ENCODE data around the gene PFN4.

Gene PFN4, protein sequence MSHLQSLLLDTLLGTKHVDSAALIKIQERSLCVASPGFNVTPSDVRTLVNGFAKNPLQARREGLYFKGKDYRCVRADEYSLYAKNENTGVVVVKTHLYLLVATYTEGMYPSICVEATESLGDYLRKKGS

DNA sequence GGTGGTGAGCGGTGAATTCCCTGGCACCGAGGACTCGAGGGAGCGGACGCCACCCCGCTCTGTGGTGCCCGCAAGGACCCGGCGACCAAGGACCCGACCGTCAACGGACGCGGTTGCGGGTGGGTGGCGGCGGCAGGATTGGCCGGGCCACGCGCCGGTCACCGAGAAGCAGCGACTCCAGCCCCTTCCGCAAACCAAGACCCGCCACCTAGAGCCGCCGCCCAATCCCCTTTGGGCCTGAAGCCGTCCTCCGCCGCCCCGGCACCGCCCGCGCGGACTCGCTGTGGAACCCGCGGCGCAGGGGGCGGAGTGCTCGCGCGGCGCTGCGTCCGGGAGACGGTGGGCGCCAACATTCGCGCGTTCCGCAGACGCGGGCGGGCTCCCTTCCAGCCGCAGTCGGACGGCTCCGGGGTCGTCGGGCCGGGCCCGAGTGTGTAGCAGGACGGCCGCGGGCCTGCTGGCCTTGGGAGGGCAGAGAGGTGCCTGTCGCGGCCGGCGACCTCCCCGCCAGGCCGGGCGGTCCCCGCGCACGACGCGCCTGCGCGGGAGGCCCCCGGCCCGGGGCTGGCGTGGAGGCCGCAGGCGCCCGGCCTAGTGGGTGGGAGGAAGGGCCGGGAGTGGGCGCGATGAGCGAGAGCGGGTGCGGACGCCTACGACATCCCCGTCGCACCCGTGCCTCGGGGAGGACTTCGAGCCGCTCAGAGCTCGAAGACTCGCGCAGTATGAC is at the start of gene PFN4, which contains the start of gene FAM228B:
Gene PFN4, minus strand, starts transcription at position 140 of the 727 bp plus-strand sequence. CDS start 799 bp downstream, outside the sequence.
Gene FAM228B, plus strand, starts transcription at position 275 of the 727 bp plus-strand sequence. CDS start 893 bp downstream, outside the sequence.
- peaks cover 7% of the 10 kb centered on the region for H3K4me1 ChIP-seq (ENCODE audit: control insufficient read depth, insufficient read depth, low read length)
- H3K36me3 ChIP-seq (ENCODE audit: control insufficient read depth, insufficient read depth, low read length), result no peaks in the 10 kb centered on the region
- H3K27me3 ChIP-seq (ENCODE audit: control insufficient read depth, insufficient read depth, low read length), result peaks cover 8% of the 10 kb centered on the region
- H3K9me3 ChIP-seq (ENCODE audit: control insufficient read depth, insufficient read depth, low read length), result no peaks in the 10 kb centered on the region
- no peak within 1 kb of the TSS for H3K27ac ChIP-seq (ENCODE audit: low read depth, low read length)
- peak within 1 kb of the TSS; percentile 64 for H3K9ac ChIP-seq (ENCODE audit: low read depth, low read length)
- peak within 1 kb of the TSS; percentile 69 for H3K4me3 ChIP-seq (ENCODE audit: low read depth, low read length)

DNA sequence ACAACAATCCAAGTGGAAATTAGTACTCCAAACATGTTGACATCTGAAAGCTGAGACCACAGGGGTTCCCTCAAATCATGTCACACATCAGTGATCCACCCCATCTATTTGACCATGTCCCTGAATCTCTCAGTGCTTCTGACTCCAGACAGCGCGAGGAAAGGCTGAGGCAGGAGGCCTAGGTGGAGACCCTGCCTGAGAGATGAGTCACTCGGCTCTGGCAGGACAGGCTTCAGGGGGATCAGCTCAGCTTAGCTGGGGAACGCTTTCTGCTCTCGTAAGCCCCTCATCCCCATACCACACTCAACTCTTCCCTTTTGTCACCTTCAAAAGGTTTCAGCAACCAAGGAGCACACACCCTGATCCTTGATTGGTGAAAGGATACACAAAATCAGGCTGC is 45.9 kb upstream of the PFN4 start:
- Histone ChIP-seq H3K27me3 (ENCODE audit: control insufficient read depth, insufficient read depth, low read length) (no peaks in the 10 kb centered on the region), H3K9ac (ENCODE audit: low read depth, low read length) (no peak overlapping the region), H3K27ac (ENCODE audit: low read depth, low read length) (no peak overlapping the region), H3K9me3 (ENCODE audit: control insufficient read depth, insufficient read depth, low read length) (no peaks in the 10 kb centered on the region), H3K36me3 (ENCODE audit: control insufficient read depth, insufficient read depth, low read length) (no peaks in the 10 kb centered on the region), H3K4me3 (ENCODE audit: low read depth, low read length) (no peak overlapping the region), H3K4me1 (ENCODE audit: control insufficient read depth, insufficient read depth, low read length) (no peaks in the 10 kb centered on the region)

DNA sequence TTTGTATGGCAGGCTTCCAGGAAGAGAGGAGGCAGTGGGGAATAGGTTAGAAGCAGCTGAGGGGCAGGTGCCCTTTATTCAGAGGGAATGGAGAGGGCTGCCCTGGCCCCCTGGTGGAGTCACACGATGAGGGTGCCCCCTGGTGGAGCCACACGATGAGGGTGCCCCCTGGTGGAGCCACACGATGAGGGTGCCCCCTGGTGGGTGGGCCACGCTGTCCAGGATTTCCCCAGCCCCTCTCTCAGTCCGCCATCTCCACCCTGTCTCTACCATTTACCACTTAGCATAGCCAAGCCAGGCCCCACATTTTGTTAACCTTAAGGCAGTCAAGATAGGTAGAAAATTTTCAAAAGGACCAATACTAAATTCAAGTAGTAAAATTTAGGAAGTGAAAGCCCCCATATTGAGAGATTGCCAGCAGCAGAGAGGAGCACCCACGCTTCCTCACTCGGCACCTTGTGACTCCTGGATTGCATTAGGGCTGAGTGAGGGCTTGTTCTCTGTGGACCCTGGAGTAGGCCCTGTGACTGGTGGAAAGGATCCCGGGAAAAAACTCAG is 41.4 kb upstream of the PFN4 start:
- Histone ChIP-seq H3K4me1 (ENCODE audit: control insufficient read depth, insufficient read depth, low read length) (no peaks in the 10 kb centered on the region), H3K4me3 (ENCODE audit: low read depth, low read length) (no peak overlapping the region), H3K27ac (ENCODE audit: low read depth, low read length) (no peak overlapping the region), H3K36me3 (ENCODE audit: control insufficient read depth, insufficient read depth, low read length) (no peaks in the 10 kb centered on the region), H3K9me3 (ENCODE audit: control insufficient read depth, insufficient read depth, low read length) (no peaks in the 10 kb centered on the region; the same call in 1 of the 2 replicates), H3K27me3 (ENCODE audit: control insufficient read depth, insufficient read depth, low read length) (no peaks in the 10 kb centered on the region), H3K9ac (ENCODE audit: low read depth, low read length) (no peak overlapping the region)

DNA sequence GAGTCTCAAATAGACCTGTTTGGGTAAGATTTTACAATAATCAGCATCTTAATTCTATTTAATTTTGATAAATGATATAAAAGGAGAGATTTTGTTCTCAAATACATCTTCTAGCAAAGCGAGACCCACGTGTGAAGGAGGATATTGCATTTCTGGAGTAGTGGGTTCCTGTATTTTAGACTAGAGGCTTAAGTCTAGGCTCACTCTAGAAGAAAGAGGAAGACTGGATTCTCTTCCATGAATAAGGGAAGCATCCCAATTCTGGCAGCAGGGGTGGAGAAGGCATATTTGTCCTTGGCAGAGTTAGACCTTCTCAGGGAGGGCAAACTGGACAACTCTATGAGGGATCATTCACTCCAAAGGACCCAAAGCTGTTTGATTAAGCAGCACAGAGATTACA is 40.5 kb upstream of the PFN4 start:
- Histone ChIP-seq H3K9me3 (ENCODE audit: control insufficient read depth, insufficient read depth, low read length) (no peaks in the 10 kb centered on the region; the same call in 1 of the 2 replicates), H3K27ac (ENCODE audit: low read depth, low read length) (no peak overlapping the region), H3K9ac (ENCODE audit: low read depth, low read length) (no peak overlapping the region), H3K4me3 (ENCODE audit: low read depth, low read length) (no peak overlapping the region), H3K4me1 (ENCODE audit: control insufficient read depth, insufficient read depth, low read length) (no peaks in the 10 kb centered on the region), H3K36me3 (ENCODE audit: control insufficient read depth, insufficient read depth, low read length) (no peaks in the 10 kb centered on the region), H3K27me3 (ENCODE audit: control insufficient read depth, insufficient read depth, low read length) (no peaks in the 10 kb centered on the region)

DNA sequence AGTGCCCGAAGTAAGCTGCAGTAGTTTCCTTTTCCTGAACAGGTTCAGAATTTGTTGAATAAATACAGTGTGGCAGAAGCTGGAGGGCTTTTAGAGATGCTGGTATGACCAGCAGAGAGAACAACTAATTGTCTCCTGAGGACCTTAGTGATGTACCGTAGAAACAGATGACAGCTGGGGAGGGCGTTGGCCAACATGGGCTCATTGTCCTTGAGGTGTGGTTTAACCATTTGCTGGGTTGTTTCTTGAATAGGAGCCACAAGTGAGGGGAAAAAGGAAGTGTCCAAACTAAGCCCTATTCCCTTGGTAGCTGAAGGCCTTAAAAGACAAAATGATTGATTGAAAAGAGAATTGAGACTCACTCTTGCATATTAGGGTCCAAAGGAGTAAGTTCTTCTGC is 40.1 kb upstream of the PFN4 start:
- Histone ChIP-seq H3K9ac (ENCODE audit: low read depth, low read length) (no peak overlapping the region), H3K36me3 (ENCODE audit: control insufficient read depth, insufficient read depth, low read length) (no peaks in the 10 kb centered on the region), H3K9me3 (ENCODE audit: control insufficient read depth, insufficient read depth, low read length) (no peaks in the 10 kb centered on the region; the same call in 1 of the 2 replicates), H3K4me3 (ENCODE audit: low read depth, low read length) (no peak overlapping the region), H3K4me1 (ENCODE audit: control insufficient read depth, insufficient read depth, low read length) (no peaks in the 10 kb centered on the region), H3K27ac (ENCODE audit: low read depth, low read length) (no peak overlapping the region), H3K27me3 (ENCODE audit: control insufficient read depth, insufficient read depth, low read length) (no peaks in the 10 kb centered on the region)

DNA sequence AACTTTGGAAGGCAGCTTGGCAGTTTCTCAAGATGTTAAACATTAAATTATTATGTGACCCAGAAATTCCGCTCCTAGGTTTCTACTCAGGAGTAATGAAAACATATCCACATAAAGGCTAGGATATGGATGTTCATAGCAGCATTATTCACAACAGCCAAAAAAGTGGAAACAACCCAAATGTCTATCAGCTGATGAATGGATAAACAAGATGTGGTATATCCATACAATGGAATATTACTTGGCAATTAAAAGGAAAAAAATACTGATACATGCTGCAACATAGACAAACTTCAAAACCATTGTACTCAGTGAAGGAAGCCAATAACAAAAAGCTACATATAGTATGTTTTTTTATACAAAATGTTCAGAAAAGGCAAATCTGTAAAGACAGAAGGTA is 39.4 kb upstream of the PFN4 start:
- no peaks in the 10 kb centered on the region; the same call in 1 of the 2 replicates for H3K9me3 ChIP-seq (ENCODE audit: control insufficient read depth, insufficient read depth, low read length)
- H3K9ac ChIP-seq (ENCODE audit: low read depth, low read length), result no peak overlapping the region
- no peaks in the 10 kb centered on the region for H3K27me3 ChIP-seq (ENCODE audit: control insufficient read depth, insufficient read depth, low read length)
- H3K4me3 ChIP-seq (ENCODE audit: low read depth, low read length), result no peak overlapping the region
- no peak overlapping the region for H3K27ac ChIP-seq (ENCODE audit: low read depth, low read length)
- no peaks in the 10 kb centered on the region for H3K36me3 ChIP-seq (ENCODE audit: control insufficient read depth, insufficient read depth, low read length)
- no peaks in the 10 kb centered on the region for H3K4me1 ChIP-seq (ENCODE audit: control insufficient read depth, insufficient read depth, low read length)

DNA sequence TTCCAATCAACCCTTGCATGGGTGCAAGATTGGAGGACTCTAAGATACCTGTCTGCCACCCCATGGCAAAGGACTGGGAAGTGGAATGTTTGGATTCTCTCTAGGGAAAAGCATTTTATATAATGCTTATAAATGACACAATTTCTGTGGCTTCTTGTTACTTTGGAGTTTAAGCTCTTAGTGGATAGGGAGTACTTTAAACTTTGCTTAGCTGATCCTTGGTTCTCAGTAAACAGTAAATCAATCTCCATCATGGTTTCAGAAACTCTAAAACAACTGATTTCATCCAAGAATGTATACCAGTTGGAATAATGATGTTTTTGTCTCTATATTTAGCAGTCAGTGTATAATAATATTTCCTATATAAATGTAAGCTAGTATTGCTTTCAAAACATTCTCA is 37.6 kb upstream of the PFN4 start:
- Histone ChIP-seq H3K4me3 (ENCODE audit: low read depth, low read length) (no peak overlapping the region), H3K27me3 (ENCODE audit: control insufficient read depth, insufficient read depth, low read length) (no peaks in the 10 kb centered on the region), H3K36me3 (ENCODE audit: control insufficient read depth, insufficient read depth, low read length) (no peaks in the 10 kb centered on the region), H3K9ac (ENCODE audit: low read depth, low read length) (no peak overlapping the region), H3K9me3 (ENCODE audit: control insufficient read depth, insufficient read depth, low read length) (no peaks in the 10 kb centered on the region; the same call in 1 of the 2 replicates), H3K4me1 (ENCODE audit: control insufficient read depth, insufficient read depth, low read length) (no peaks in the 10 kb centered on the region), H3K27ac (ENCODE audit: low read depth, low read length) (no peak overlapping the region)

DNA sequence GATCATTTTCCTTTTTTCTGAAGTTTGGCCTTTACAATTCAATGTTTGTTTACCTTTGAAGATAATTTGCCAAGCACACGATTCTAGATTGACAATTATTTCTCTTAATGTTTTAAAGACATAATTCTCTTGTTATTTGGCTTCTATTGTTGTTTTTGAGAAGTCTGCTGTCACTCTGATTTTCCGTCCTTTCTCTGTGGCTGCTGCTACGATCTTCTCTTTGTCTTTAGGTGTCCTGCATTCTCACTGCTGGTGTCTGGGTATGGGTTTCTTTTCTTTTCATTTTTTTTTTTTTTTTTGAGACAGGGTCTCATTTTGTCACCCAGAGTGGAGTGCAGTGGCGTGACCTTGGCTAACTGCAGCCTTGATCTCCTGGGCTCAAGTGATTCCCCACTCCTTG is 36.6 kb upstream of the PFN4 start:
- no peaks in the 10 kb centered on the region for H3K4me1 ChIP-seq (ENCODE audit: control insufficient read depth, insufficient read depth, low read length)
- H3K9me3 ChIP-seq (ENCODE audit: control insufficient read depth, insufficient read depth, low read length), result no peaks in the 10 kb centered on the region; the same call in 1 of the 2 replicates
- no peak overlapping the region for H3K27ac ChIP-seq (ENCODE audit: low read depth, low read length)
- H3K9ac ChIP-seq (ENCODE audit: low read depth, low read length), result no peak overlapping the region
- H3K4me3 ChIP-seq (ENCODE audit: low read depth, low read length), result no peak overlapping the region
- H3K27me3 ChIP-seq (ENCODE audit: control insufficient read depth, insufficient read depth, low read length), result no peaks in the 10 kb centered on the region
- no peaks in the 10 kb centered on the region for H3K36me3 ChIP-seq (ENCODE audit: control insufficient read depth, insufficient read depth, low read length)

DNA sequence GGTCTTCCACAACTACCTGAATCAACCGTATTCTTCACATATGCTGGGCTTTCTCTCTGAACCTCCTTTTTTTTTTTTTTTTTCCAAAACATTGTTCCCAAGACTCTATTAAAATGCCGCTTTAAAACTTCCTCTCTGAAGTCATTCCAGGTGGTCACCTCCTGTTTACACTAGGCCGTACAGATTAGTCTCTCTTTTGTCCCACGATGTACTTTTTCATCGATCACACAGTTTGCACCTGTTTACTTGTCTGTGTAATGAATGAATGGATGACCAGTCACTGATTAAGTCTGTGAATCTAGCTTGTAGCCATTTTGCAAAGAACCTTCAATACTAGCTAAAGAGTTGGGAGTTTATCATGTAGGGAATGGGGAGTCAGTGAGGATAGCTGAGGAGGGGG is 35.0 kb upstream of the PFN4 start:
- no peak overlapping the region for H3K9ac ChIP-seq (ENCODE audit: low read depth, low read length)
- no peak overlapping the region for H3K4me3 ChIP-seq (ENCODE audit: low read depth, low read length)
- H3K9me3 ChIP-seq (ENCODE audit: control insufficient read depth, insufficient read depth, low read length), result no peaks in the 10 kb centered on the region; the same call in 1 of the 2 replicates
- H3K27me3 ChIP-seq (ENCODE audit: control insufficient read depth, insufficient read depth, low read length), result no peaks in the 10 kb centered on the region
- no peaks in the 10 kb centered on the region for H3K4me1 ChIP-seq (ENCODE audit: control insufficient read depth, insufficient read depth, low read length)
- no peaks in the 10 kb centered on the region for H3K36me3 ChIP-seq (ENCODE audit: control insufficient read depth, insufficient read depth, low read length)
- no peak overlapping the region for H3K27ac ChIP-seq (ENCODE audit: low read depth, low read length)

DNA sequence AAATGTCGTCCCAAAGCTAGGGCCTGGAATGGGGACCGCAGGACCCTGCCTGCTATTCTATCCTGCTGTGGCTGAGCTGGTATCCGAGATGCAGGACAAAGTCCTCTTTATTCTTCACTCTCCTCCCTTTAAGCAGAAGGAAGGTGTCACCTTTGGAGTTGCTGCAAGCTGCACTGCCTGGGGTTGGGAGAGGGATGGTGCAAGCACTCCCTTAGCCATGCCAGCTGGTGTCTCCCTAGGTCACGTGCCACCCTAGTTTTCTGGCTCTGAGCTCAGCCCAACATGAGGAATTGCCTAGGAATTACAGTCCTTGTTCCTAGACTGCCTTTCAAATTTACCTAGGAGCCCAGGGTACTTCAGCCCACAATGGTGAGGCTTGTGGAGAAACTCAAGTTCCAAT is 30.3 kb upstream of the PFN4 start:
- H3K36me3 ChIP-seq (ENCODE audit: control insufficient read depth, insufficient read depth, low read length), result no peaks in the 10 kb centered on the region
- no peak overlapping the region for H3K4me3 ChIP-seq (ENCODE audit: low read depth, low read length)
- no peak overlapping the region for H3K27ac ChIP-seq (ENCODE audit: low read depth, low read length)
- H3K4me1 ChIP-seq (ENCODE audit: control insufficient read depth, insufficient read depth, low read length), result no peaks in the 10 kb centered on the region
- H3K9me3 ChIP-seq (ENCODE audit: control insufficient read depth, insufficient read depth, low read length), result no peaks in the 10 kb centered on the region
- no peak overlapping the region for H3K9ac ChIP-seq (ENCODE audit: low read depth, low read length)
- H3K27me3 ChIP-seq (ENCODE audit: control insufficient read depth, insufficient read depth, low read length), result no peaks in the 10 kb centered on the region

Data from HUES48 (cell line).